ENCODE results near the gene SPRED1.

The SPRED1 gene

DNA sequence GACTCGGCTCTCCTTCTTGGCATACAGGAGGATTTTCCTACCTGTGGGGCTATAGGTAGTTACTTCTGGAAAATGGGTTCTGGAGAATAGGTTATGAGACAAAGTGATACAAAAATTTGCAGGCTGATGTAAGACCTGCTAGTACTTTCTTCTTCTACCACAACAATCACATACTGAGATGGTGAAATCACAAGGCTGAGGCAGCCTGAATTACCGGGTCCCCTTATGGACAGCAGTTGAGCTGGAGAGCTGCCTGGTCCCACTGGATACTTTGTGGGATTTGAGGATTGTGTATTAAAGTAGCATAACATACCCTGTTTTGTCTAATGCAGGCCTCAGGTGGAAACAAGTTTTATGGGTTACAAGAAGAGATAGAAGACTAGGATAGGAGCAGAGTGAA is 114.8 kb downstream of the SPRED1 start:
- DNase-seq, result no peak

DNA sequence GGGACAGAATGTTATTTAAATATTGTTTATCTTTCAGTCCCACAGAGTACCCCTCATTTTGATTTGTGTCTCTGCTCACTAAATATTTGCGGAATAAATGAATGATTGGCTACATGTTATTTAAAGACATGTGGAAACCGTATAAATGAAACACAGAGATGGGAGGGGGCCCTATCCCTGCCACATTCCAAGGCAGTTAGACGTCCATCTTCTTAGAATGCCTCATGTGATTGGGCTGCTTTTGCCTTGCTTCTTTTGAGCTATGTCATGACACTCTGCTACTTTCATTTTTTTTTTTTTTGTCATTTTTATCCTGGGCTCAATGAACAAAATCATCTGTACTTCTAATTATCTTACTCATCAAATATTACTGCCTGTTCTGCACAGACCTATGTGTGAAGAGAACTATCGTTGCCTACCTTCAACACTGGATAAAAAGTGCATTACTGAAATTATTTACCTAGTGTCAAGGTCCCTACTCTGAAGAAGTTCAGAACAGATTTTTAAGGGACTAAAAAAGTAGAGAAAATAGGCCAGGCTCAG is 117.4 kb downstream of the SPRED1 start:
- no peak for DNase-seq

DNA sequence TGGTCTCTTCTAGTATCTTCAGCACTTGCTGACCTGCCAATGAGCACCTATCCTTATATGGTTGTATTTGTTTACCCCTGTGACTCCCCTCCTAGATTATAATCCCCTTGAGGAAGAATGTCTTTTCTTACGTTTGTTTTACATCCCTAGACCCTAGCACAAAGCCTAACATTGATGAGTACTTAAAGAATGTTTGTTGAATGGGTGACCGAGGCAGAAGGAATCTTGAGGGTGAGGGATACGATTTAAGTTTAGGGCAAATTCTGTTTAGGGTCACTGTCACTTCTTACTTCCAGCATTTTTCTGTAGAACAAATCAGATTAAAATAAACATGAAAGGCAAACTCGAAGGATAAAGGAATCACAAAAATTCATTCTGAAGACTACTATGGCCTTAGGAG is 120.4 kb downstream of the SPRED1 start:
- no peak for DNase-seq

DNA sequence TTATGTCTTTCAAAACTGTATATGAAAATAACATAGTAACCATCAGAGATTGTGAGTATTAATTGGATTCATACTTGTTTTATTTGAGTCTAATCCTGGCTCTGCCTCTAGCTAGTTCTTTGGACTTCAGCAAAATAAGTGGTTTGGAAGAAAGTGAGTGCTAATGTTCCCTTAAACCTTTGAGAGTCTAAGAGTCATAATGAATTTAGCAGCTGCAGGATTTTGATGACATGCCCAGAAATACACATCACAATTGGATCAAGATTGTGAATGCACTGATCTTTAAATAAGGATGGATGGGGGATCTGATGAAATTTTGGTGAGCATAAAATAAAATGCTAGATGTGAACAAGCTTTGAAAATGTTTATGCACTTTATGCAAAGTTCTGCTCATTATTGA is 121.4 kb downstream of the SPRED1 start:
- DNase-seq, result no peak

DNA sequence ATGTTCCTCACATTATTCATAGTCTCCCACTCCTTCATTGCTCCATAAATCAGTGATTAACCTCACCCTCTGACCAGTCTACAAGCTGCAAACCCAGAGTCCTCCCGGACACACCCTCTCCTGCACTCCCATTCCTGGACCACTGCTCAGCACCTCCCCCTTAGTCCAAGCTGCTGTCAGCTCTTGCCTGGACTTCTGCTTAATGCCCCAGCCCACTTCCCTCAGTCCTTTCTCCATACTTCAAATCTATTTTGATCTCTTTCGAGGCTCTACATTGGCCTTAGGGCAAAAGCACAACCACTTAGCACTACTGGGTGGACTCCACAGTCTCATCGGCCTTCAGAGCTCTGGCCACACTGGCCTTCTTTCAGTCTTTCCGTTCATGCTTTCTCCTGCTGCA is 121.9 kb downstream of the SPRED1 start:
- DNase-seq, result peak; percentile 53

DNA sequence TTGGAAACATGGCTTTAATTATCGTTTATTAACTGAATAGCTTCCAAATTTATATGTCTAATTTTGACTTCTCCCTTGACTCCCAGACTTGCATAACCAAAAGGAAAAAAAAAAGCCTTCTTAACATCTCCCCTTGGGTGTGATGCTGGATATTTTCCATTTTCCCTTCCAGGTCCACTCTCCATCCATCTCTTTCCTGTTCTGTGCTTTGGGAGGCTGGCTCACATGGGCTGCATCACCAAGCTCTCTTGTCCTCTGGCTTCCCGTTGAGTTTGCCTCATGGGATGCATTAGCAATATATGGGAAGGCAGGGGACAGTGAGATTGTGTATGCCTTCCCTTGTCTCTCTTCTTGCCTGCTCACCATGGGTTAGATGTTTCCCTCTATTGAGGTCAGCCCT is 123.4 kb downstream of the SPRED1 start:
- DNase-seq, result no peak

DNA sequence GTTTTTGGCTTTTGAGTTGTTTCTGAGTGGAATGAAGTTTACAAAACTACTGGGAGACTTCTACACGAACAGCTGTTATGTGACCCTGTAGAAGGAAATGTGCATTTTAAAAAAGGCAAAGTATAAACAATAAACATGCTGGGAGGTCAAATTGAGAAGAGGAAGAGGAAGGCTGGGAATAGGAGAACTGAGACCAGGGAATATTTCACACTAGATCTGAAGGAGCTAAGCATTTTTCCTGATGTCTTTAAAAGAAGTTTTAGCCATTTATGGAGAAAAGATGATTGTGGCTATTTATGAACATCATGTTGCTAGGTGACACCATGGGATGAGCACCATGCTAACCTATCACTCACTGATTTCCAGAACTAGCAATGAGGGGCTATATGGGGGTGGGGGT is 125.0 kb downstream of the SPRED1 start:
- DNase-seq, result no peak

DNA sequence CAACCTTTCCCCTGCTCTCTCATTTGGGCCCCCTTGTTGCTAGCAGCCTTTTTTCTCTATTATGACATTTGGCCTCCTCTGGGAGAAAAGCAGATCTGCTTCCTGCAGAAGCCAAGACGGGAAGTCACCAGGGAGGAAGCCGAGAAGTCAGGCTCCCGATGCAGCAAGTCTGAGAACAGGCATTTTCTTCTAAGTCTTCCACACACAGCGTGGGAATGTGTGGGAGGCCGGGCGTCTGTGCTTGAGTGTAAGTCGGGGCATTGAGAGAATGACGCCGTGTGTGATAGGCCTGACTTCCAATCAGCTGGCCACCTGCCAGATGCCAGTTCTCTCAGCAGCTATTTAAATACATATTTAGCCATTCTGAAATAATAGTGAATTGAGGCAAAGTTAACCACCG is 125.5 kb downstream of the SPRED1 start:
- DNase-seq, result peak; percentile 68

DNA sequence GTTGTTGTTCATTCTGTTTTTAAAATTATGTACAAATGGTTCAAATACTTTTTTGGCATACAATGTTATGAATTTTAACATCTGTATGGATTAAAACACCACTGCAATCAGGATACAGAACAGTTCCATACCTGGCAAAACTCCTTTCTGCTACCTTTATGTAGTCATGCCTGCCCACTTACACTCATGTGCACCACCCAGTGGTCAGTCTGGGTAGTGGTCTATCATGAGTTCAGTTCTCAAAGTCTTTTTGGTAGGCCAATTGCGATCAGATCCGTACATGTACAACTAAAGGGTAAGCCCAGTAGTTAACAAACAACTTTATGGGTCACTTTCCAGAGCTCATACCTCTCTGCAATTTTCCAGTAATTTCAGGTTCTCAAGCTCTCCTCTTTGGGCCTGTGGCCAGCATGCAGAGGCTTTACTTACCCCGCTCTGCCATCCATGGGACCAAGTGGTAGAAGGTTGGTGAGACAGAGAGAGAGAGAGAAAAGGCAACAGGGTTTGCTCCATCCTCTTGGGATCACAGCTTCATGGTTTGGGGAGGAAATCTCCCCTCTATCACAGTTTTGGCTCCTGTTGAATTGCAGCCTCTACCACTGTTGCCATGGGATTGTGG is 137.4 kb downstream of the SPRED1 start:
- peak; percentile 66 for DNase-seq

DNA sequence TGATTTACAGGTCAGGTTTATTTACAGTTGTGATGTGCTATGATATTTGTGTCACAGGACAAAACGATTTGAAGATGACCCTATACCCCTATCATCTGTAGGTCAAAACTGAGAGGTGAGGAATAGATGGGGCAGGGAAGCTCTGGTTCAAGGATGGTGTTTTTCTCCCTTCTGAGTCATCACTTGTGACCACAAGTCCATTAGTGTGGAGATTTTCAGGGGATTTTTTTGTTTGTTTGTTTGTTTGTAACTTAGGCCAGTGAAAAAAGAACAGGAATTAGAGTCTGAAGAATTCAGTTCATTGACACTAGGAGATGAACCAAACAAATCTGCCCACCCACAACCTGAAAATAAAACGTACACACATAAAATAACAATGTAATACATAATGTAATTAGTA is 138.6 kb downstream of the SPRED1 start:
- no peak for DNase-seq

DNA sequence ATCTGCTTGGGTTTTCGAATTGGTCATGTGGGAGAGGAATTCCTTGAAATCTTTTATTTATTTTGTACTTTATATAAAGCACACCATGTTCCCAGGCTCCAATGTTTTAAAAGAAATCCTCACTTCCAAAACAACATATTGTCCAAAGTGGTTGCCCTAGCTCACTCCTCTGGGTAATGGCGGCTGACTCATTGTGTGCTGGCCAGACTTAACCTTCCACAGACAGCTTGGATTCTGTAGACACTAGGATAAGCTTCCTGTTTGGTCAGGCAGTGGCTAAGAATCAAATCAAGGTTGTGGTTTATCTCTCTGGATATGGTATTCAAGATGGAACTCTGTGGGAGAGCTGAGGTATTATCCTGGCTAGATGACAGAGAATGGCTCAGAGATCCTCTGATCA is 145.5 kb downstream of the SPRED1 start:
- DNase-seq, result no peak

DNA sequence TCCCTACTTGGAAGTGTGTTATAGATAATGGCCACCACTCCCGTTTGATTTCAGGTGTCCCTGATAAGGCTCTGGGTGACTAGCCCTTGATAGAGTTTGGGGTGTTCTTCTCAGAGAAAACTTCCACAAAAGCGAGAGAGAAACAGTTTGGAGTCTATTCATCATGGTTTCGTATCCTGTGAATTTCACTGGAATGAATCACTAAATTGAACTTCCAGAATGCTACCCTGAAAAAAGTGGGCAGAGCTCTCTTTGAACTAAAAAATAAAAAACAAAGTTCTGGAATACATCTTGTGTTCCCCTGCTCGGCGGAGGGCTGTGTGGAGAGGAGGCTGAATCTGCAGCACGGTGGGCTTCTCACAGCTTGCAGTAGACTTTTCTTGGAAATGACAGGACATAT is 148.5 kb downstream of the SPRED1 start:
- DNase-seq, result no peak

DNA sequence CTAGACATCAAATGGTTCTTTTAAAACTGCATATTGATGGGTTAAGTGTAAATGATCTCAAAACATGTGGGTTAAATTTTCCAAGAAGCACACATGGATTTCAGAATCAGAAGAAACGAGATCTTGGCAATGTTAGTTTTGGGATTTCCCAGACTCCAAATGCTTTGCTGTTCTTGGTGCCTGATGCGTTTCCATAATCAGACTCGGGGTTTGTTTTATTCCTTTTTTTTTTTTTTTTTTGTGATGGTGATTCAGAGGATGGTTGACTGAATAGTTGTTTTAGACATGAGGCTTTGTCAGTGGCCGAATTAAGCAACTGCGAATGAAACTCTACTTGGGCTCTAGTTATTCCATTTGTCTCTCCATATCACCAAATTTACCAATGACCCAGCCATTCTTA is 149.1 kb downstream of the SPRED1 start:
- DNase-seq, result no peak

DNA sequence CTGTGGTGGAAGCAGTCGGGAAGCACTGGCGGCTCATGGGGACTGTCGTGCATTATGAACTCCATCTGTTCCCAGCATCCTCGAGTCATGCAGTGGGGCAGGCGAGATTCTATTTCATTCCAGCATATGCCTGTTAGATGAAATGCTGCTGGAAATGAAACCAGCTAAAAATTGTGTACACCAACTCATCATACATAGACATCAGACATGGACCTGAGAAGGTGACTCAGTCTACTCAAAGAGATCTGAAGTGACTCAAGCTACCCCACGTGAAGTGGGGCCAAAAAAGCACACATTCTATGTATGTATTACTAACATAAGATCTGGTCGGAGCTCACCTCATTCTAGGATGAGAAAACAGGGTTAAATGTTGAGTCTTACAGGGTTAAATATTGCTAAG is 153.8 kb downstream of the SPRED1 start:
- no peak for DNase-seq

Measured in left hindlimb (tissue), 1 donor.